GM19099 (cell line): ENCODE measurements around the gene ANTXR2.

ENCODE experiments used
- POLR2A ChIP-seq: IDR thresholded peaks from 3 replicates; pipeline ENCODE4 v1.6.1; 2011; ENCODE audit warnings: low read depth; ENCODE audit not compliant: insufficient read length; ENCODE audit errors: extremely low read depth

The ANTXR2 gene

DNA sequence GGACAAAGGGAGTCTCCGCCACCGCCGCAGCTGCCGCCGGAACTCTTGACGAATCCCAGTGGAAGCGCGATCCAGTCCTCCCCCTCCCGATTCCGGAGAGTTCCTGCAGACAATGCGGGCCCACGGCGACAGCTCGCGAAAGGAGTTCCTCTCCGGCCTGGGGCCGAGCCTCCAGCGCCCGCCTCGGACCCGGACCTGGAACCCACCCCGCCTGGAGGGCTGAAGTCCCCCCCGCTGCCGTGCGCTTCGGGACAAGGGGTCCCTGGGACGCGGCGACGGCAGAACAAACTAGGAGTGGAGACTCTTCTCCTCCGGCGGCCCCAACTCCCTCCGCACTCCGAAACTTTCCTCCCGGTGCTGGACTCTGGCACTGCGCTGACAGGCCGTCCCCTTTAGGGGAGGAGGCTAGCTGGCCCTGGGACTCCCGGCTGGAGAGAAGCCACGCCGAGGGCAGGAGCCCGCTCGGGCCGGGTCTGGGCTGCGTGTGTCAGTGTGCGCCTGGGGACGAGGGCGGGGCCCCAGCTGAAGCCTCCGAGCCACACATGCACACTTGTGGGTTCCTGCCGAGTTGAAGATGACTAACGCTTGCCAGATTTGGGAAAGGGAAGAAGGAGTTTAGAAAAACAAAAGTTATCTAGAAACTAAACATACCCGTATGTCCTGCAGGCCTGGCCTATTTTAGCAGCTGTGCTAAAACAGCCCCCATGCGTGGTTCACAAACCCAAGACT, at the start of gene ANTXR2:
Gene ANTXR2, minus strand, starts transcription at position 486 of the 729 bp plus-strand sequence. CDS start 669 bp downstream, outside the sequence.
- TF ChIP-seq POLR2A = peak; percentile 60

GRCh38 chr4:80116516-80116915, 43.5 kb upstream of the ANTXR2 start:
- TF ChIP-seq POLR2A = no peak

DNA sequence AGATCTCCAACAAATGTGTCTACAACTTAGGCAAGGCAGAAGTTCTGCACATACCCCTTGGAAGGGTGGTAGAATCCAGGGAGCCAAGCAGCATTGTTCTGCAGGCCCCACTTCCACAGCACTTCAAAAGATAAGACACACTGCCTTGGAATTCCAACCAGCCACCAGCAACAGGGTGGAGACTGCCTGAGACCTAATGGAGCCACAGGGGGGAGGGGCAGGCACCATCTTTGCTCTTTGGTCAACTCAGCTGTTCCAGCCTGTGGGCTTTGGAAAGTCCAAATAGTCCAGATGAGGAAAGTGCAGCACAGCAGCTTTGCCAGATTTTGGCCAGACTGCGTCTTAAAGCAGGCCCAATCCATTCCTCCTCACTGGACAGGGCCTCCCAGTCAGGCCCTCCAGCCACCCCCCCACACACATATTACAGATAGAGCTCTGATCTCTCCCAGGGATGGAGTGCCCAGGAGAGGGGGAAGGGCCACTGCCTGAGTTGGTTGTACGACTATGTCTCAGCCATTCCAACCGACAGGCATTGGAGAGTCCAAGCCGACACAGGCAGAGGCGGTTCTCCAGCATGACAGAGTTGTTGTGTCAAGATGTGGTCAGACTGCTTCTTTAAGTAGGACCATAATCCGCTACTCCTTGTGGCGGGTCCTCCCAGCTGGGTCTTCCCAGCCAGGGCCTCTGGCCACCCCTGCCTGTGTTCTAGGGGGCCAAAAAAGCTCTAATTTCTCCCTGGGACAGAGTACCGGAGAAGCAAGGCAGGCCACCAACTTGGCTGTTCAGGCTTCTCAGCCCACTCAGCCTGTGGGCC, 42.5 kb upstream of the ANTXR2 start:
- no peak for TF ChIP-seq POLR2A

DNA sequence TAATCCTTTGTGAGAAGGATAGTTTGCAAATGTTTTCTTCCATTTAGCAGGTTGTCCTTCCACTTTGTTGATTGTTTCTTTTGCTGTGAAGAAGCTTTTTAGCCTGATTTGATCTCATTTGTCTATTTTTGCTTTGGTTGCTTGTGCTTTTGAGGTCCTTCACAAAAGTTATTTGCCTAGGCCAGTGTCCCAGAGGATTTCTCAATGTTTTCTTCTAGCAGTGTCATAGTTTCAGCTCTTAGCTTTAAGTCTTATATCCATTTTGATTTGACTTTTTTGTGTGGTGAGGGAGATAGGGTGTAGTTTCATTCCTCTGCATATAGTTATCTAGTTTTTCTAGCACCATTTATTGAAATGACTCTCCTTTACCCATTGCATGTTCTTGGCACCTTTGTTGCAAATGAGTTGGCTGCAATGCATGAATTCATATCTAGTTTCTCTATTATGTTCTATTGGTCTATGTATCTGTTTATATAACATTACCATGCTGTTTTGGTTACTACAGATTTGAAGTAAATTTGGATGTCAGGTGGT, 41.8 kb upstream of the ANTXR2 start:
- TF ChIP-seq POLR2A = no peak

- TF ChIP-seq POLR2A = no peak
Measured at GRCh38 chr4:80113615-80114014, 40.6 kb upstream of the ANTXR2 start.

GRCh38 chr4:80112236-80112635, 39.2 kb upstream of the ANTXR2 start:
- TF ChIP-seq POLR2A = no peak

DNA sequence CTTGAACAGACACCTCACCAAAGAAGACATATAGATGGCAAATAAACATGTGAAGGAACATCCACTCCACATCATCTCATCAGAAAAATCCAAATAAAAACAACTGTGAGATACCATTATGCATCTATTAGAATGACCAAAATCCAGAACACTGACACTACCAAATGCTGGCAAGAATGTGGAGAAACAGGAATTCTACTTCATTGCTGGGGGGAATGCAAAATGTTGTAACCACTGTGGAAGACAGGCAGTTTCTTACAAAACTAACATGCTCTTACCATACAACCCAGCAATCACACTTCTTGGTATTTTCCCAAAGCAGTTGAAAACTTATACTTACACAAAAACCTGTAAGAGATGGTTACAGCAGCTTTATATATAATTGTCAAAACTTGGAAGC, 38.2 kb upstream of the ANTXR2 start:
- no peak for TF ChIP-seq POLR2A

GRCh38 chr4:80107374-80107773, 34.3 kb upstream of the ANTXR2 start:
- TF ChIP-seq POLR2A = no peak

GRCh38 chr4:80104927-80105326, 31.9 kb upstream of the ANTXR2 start:
- TF ChIP-seq POLR2A = no peak

GRCh38 chr4:80103629-80104028, 30.6 kb upstream of the ANTXR2 start:
- TF ChIP-seq POLR2A = no peak

- no peak for TF ChIP-seq POLR2A
Measured at GRCh38 chr4:80101792-80102116, 28.7 kb upstream of the ANTXR2 start.

DNA sequence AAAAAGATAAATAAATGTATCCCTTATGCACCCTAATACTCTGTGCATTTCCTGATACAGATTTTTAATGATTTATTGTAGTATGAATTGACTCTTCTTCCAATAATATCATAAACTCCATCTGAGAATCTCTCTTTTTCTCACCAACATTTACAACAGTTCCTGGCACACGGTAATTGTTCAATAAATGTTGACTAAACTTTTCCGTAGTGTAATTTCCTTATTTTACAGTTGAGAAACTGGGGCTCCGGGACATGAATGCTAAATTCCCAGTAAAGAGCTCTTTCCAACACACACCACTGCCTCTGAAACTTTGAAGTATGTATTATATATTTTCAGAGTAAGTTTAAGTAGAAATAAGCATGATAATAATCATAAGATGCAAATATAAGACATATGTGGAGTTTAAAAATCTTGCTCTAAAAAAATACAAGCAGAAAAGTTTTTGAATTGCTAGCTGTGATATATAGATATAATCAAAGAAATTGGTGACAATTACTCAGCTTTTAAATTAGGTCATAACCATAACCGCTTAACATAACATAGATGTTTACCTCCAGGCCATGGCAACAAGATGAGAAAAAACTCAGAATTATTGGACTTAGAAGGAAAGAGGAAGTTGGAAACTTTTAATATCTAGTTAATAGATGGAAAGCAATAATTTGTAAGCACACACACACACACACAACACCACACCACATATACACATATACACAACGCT, 28.2 kb upstream of the ANTXR2 start:
- TF ChIP-seq POLR2A = no peak

DNA sequence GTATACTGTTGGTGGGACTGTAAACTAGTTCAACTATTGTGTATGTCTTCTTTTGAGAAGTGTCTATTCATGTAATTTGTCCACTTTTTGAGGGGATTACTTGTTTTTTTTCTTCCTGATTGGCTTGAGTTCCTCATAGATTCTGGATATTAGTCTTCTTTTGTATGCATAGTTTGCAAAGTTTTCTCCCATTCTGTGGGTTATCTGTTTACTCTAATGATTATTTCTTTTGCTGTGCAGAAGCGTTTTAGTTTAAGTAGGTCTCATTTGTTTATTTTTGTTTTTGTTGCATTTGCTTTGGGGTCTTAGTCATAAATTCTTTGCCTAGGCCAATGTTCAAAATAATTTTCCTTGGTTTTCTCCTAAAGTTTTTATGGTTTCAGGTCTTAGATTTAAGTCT, 26.6 kb upstream of the ANTXR2 start:
- TF ChIP-seq POLR2A = no peak

- no peak for TF ChIP-seq POLR2A
Measured at GRCh38 chr4:80098635-80099034, 25.6 kb upstream of the ANTXR2 start.

- no peak for TF ChIP-seq POLR2A
Measured at GRCh38 chr4:80097400-80098177, 24.6 kb upstream of the ANTXR2 start.
